Ureter (tissue), 1 donor: ENCODE measurements around the gene DBNL. TPM values are rescaled to one million over a fixed set of nuclear protein-coding genes. Genes with fewer than 3 reads are reported as not detected.

Source experiments
- DNase-seq: peaks from one replicate; pipeline ENCODE4 v3.0.0-alpha.2; 2020; ENCODE audit warnings: low spot score
- total RNA-seq: library from RNA; stranded (reverse); gene quantifications from one replicate; pipeline ENCODE4 v1.2.4, GENCODE V29; 2023
- donor health status: DM: yes; HTN: yes; CAD: no.

Gene DBNL
- total RNA-seq, 1 donor from 2014 or later, result 107 TPM

- DNase-seq, result no peak
These were observed 65.5 kb downstream of the DBNL start for GRCh38 chr7:44109991-44110390.

GRCh38 chr7:44110719-44111635 lies 66.5 kb downstream of the DBNL start:
- DNase-seq, result no peak

Other genes starting within 250 kb of the DBNL start
- gene MRPS24, start 175.2 kb upstream of the DBNL start, total RNA-seq, result 66.7 TPM
- 39.1 TPM for gene URGCP, start 138.1 kb upstream of the DBNL start, total RNA-seq
- gene UBE2D4, start 118.3 kb upstream of the DBNL start, total RNA-seq, result 27.4 TPM
- gene SPDYE1, start 46.8 kb upstream of the DBNL start, total RNA-seq, result not detected
- gene PGAM2, start 20.9 kb downstream of the DBNL start, total RNA-seq, result 0.62 TPM
- 46.5 TPM for gene POLM, start 37.8 kb downstream of the DBNL start, total RNA-seq
- gene AEBP1, start 59.6 kb downstream of the DBNL start, total RNA-seq, result 131 TPM
- gene POLD2, start 78.8 kb downstream of the DBNL start, total RNA-seq, result 92.0 TPM
- not detected for gene MYL7, start 96.6 kb downstream of the DBNL start, total RNA-seq
- gene GCK, start 144.7 kb downstream of the DBNL start, total RNA-seq, result 0.39 TPM
- 64.2 TPM for gene YKT6, start 156.3 kb downstream of the DBNL start, total RNA-seq